ENCODE measurements around the gene XPO1.
A peak's percentile ranks its signal among the peaks of the same experiment; 100 is the strongest.
"Not testable (repeated sequence)": the region's sequence is repeated elsewhere in the genome, so short reads cannot be mapped to it uniquely, and the experiment has no call there.

Gene XPO1

GRCh38 chr2:61485281-61485680 is 52.9 kb downstream of the XPO1 start:
- peaks cover 89% of the 10 kb centered on the region for H3K36me3 ChIP-seq (ENCODE audit: control insufficient read depth, low read length)
- no peak overlapping the region for H3K4me2 ChIP-seq (ENCODE audit: low read length)
- H3K4me3 ChIP-seq (ENCODE audit: low read length), result no peak overlapping the region
- no peaks in the 10 kb centered on the region for H3K9me2 ChIP-seq (replicated peaks; ENCODE audit: control insufficient read depth, low read length)
- no peaks in the 10 kb centered on the region for H3K9me3 ChIP-seq (ENCODE audit: control insufficient read depth, insufficient read depth, low read length)
- H4K20me1 ChIP-seq (ENCODE audit: control insufficient read depth, insufficient read depth, low read depth, low read length), result no peaks in the 10 kb centered on the region; the same call in 1 of the 2 replicates
- no peak for TF ChIP-seq EZH2phosphoT487 (IDR thresholded peaks at IDR 0.05; ENCODE audit: borderline replicate concordance, low read length)
- TF ChIP-seq CTCF (IDR thresholded peaks at IDR 0.05; ENCODE audit: low read depth, low read length, poor library complexity, severe bottlenecking), result no peak
- no peaks in the 10 kb centered on the region for H3K4me1 ChIP-seq (ENCODE audit: control insufficient read depth, low read length)
- H3K27ac ChIP-seq (ENCODE audit: low read depth, low read length), result no peak overlapping the region
- H3F3A ChIP-seq (ENCODE audit: control insufficient read depth, insufficient read depth), result peaks cover 45% of the 10 kb centered on the region
- H3K27me3 ChIP-seq (ENCODE audit: control insufficient read depth, low read length), result no peaks in the 10 kb centered on the region
- H3K79me2 ChIP-seq (ENCODE audit: control insufficient read depth, low read length), result peaks cover 39% of the 10 kb centered on the region

- Histone ChIP-seq H4K20me1 (ENCODE audit: control insufficient read depth, insufficient read depth, low read depth, low read length) (no peaks in the 10 kb centered on the region), H3K4me3 (ENCODE audit: low read length) (no peak overlapping the region), H3F3A (ENCODE audit: control insufficient read depth, insufficient read depth) (peaks cover 80% of the 10 kb centered on the region), H3K4me2 (ENCODE audit: low read length) (no peak overlapping the region), H3K4me1 (ENCODE audit: control insufficient read depth, low read length) (no peaks in the 10 kb centered on the region), H3K79me2 (ENCODE audit: control insufficient read depth, low read length) (peaks cover 6% of the 10 kb centered on the region; the same call in 1 of the 2 replicates), H3K27ac (ENCODE audit: low read depth, low read length) (no peak overlapping the region), H3K9me2 (replicated peaks; ENCODE audit: control insufficient read depth, low read length) (no peaks in the 10 kb centered on the region), H3K9me3 (ENCODE audit: control insufficient read depth, insufficient read depth, low read length) (no peaks in the 10 kb centered on the region), H3K27me3 (ENCODE audit: control insufficient read depth, low read length) (no peaks in the 10 kb centered on the region), H3K36me3 (ENCODE audit: control insufficient read depth, low read length) (peaks cover 59% of the 10 kb centered on the region)
- no peak for TF ChIP-seq CTCF (IDR thresholded peaks at IDR 0.05; ENCODE audit: low read depth, low read length, poor library complexity, severe bottlenecking)
These were observed 60.1 kb downstream of the XPO1 start for GRCh38 chr2:61478086-61478485.

- not testable (repeated sequence) for H3K9me3 ChIP-seq (ENCODE audit: control insufficient read depth, insufficient read depth, low read length); H4K20me1 ChIP-seq (ENCODE audit: control insufficient read depth, insufficient read depth, low read depth, low read length); H3K4me3 ChIP-seq (ENCODE audit: low read length); H3K27me3 ChIP-seq (ENCODE audit: control insufficient read depth, low read length); H3K4me1 ChIP-seq (ENCODE audit: control insufficient read depth, low read length); H3K27ac ChIP-seq (ENCODE audit: low read depth, low read length); H3K9me2 ChIP-seq (replicated peaks; ENCODE audit: control insufficient read depth, low read length); H3K4me2 ChIP-seq (ENCODE audit: low read length)
- peaks cover 12% of the 10 kb centered on the region for H3K79me2 ChIP-seq (ENCODE audit: control insufficient read depth, low read length)
- H3F3A ChIP-seq (ENCODE audit: control insufficient read depth, insufficient read depth), result peaks cover 71% of the 10 kb centered on the region
- H3K36me3 ChIP-seq (ENCODE audit: control insufficient read depth, low read length), result peaks cover 56% of the 10 kb centered on the region
These were observed 61.1 kb downstream of the XPO1 start for GRCh38 chr2:61476929-61477589.

GRCh38 chr2:61471905-61472805 is 66.0 kb downstream of the XPO1 start:
- H3K27me3 ChIP-seq (ENCODE audit: control insufficient read depth, low read length), result no peaks in the 10 kb centered on the region
- peaks cover 28% of the 10 kb centered on the region for H3K4me1 ChIP-seq (ENCODE audit: control insufficient read depth, low read length)
- H3K36me3 ChIP-seq (ENCODE audit: control insufficient read depth, low read length), result peaks cover 47% of the 10 kb centered on the region
- H3K4me3 ChIP-seq (ENCODE audit: low read length), result peak overlapping the region; percentile 95
- no peaks in the 10 kb centered on the region for H3K9me3 ChIP-seq (ENCODE audit: control insufficient read depth, insufficient read depth, low read length)
- H3K27ac ChIP-seq (ENCODE audit: low read depth, low read length), result peak overlapping the region; percentile 87
- H4K20me1 ChIP-seq (ENCODE audit: control insufficient read depth, insufficient read depth, low read depth, low read length), result no peaks in the 10 kb centered on the region
- no peak for TF ChIP-seq CTCF (IDR thresholded peaks at IDR 0.05; ENCODE audit: low read depth, low read length, poor library complexity, severe bottlenecking)
- TF ChIP-seq EZH2phosphoT487 (IDR thresholded peaks at IDR 0.05; ENCODE audit: borderline replicate concordance, low read length), result no peak
- peaks cover 40% of the 10 kb centered on the region for H3F3A ChIP-seq (ENCODE audit: control insufficient read depth, insufficient read depth)
- H3K4me2 ChIP-seq (ENCODE audit: low read length), result peak overlapping the region; percentile 96
- H3K79me2 ChIP-seq (ENCODE audit: control insufficient read depth, low read length), result peaks cover 54% of the 10 kb centered on the region
- no peaks in the 10 kb centered on the region for H3K9me2 ChIP-seq (replicated peaks; ENCODE audit: control insufficient read depth, low read length)
